Regular cardiac myocyte (primary cell): Measurements from ENCODE around the gene ARHGAP24. TPM values are rescaled to one million over a fixed set of nuclear protein-coding genes. Genes with fewer than 3 reads are reported as not detected.

Source experiments
- total RNA-seq: library from RNA; depleted of rRNA; stranded (reverse); fragments of >200 nt; gene quantifications from 2 replicates; pipeline ENCODE4 v1.2.3, GENCODE V29; 2014

Gene ARHGAP24
- 42.6 and 47.4 TPM in 2 replicates for total RNA-seq

DNA sequence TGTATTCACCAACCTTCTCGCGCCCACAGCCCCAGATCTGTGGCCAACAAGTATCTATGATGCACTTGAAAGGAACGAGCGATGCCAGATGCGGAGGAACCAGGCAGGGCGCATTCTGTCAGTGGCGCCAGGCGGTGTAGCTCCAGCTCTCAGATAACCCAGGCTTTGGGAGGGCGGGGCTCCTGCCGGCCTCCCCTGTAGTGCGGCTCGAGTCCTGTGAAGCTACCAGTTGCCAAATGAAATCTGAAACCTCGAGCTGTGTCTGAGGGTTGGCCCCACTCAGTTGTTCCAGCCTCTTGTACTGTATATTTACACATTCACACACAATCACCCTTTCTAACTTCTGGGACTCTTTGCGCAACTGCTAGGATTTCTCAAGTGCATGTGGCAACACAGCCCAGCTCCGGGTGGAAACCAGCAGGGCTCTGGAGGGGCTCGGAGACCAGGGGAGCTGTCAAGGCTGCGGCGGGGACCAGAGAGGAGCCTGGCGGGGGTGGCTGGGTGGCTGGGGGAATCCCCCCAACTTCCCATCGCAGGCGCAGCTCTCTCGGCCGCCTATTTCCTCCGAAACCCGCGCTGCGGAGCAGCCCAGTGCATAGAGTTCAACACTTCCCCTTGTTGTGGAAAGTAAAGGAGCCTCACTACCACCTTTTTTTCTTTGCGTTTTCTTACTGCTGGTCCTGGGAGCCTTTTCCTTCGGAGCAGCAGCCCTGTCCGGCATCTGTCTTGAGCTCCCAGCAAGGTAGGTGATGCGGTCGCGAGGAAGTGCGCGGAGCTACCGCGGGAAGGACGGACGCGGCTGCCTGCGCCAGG lies at the start of gene ARHGAP24:
ARHGAP24 (plus strand) TSS at position 333 of the 813 bp plus-strand sequence.

